Measurements from ENCODE around the gene TNFRSF11A.

DNA sequence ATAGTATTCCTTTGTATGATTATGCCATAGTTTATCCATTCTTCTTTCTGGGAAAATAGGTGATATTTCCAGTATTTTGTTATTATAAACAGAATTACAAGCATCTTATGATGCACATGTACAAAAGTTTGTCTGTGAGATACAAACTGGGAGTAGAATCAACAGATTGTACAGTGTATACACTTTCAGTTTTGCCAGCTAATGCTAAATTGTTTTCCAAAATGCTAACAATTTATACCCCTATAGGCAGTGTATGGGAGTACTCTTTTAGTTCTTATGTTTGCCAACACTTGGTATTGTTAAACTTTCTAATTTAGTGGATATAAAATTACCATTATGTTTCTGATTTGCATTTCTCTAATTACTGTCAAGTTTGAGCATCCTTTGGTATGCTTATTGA lies 31.0 kb upstream of the TNFRSF11A start:
- TF ChIP-seq, protein P1, sequence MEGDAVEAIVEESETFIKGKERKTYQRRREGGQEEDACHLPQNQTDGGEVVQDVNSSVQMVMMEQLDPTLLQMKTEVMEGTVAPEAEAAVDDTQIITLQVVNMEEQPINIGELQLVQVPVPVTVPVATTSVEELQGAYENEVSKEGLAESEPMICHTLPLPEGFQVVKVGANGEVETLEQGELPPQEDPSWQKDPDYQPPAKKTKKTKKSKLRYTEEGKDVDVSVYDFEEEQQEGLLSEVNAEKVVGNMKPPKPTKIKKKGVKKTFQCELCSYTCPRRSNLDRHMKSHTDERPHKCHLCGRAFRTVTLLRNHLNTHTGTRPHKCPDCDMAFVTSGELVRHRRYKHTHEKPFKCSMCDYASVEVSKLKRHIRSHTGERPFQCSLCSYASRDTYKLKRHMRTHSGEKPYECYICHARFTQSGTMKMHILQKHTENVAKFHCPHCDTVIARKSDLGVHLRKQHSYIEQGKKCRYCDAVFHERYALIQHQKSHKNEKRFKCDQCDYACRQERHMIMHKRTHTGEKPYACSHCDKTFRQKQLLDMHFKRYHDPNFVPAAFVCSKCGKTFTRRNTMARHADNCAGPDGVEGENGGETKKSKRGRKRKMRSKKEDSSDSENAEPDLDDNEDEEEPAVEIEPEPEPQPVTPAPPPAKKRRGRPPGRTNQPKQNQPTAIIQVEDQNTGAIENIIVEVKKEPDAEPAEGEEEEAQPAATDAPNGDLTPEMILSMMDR (conservative IDR thresholded peaks at IDR 0.05), result no peak
- no peak for TF ChIP-seq EZH2 (IDR thresholded peaks at IDR 0.05; ENCODE audit: low read depth)
